ENCODE results near the gene TLCD1.

The TLCD1 gene

DNA sequence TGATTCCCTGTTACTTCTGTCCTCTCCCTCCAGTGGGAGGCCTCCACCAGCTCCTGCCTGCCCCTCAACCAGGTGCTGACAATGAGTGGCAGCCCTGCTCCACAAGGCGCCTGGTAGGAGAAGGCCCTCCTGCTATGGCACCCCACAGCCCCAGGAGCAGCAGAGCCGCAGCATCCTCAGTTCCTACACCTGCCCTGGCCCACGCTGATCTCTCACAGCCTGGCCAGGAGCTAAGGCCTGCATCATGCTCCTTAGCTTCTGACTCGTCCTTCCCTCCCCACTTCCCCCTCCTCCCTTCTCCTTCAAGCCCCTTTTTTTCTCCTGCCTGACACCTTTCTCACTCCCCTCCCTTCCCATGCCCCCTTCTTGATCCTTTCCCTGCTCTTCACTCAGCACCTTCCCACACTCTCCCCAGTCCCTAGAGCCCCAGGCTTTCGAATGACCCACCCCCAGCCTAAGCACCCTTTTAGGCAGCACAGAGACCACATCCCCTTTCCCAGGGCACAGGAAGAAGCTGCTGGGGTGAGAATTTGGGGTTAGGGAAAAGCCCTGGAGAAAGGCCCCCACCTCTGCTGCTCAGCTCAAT lies 20.9 kb downstream of the TLCD1 start:
- ATAC-seq (replicated peaks) = no peak
- H3K9me3 Mint-ChIP-seq = no peaks in the 10 kb centered on the region
- H3K27ac Mint-ChIP-seq = peak overlapping the region; percentile 75
- H3K27me3 Mint-ChIP-seq = no peaks in the 10 kb centered on the region
- H3K4me1 Mint-ChIP-seq = peaks cover 0 to 10% of the 10 kb centered on the region in 2 donors
- DNase-seq = no peak
- peaks cover 25 to 61% of the 10 kb centered on the region in 2 donors for H3K36me3 Mint-ChIP-seq
- H3K4me3 Mint-ChIP-seq = no peak overlapping the region

DNA sequence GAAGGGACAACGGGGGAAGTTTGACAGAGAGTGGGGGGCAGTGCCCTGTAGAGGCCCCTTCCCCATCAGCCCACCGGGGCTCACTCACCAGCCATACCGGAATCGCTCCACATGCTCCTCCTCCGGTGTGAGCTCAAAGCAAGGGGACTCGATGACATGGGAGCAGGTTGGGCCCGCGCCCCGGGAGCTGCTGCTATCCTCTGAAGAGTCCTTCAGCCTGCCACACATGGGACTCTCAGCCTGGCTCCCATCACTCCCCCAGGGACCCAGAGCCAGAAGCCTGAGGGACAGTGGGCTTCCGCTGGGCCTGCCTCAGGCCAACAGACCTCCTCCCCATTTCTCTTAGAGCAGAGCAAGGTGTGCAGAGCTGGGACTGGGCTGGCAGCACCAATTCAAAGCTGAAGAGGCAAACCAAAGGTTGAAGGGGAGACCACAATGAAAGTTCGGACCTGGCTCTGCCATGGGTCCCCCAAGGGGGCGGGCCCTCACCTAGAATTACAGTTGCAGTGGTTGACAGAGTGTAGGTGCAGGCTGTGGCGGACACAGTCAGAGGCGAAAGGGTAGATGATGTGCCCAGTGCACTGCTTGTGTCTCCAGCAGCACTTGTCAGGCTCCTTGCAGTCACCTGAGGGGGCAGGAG lies 21.7 kb downstream of the TLCD1 start:
- peaks cover 28 to 69% of the 10 kb centered on the region in 2 donors for H3K36me3 Mint-ChIP-seq
- DNase-seq (no peak), ATAC-seq (replicated peaks) (no peak)
- H3K4me1 Mint-ChIP-seq = peaks cover 0 to 8% of the 10 kb centered on the region in 2 donors
- H3K27ac Mint-ChIP-seq = no peak overlapping the region
- H3K4me3 Mint-ChIP-seq = no peak overlapping the region
- no peaks in the 10 kb centered on the region for H3K27me3 Mint-ChIP-seq
- H3K9me3 Mint-ChIP-seq = no peaks in the 10 kb centered on the region

DNA sequence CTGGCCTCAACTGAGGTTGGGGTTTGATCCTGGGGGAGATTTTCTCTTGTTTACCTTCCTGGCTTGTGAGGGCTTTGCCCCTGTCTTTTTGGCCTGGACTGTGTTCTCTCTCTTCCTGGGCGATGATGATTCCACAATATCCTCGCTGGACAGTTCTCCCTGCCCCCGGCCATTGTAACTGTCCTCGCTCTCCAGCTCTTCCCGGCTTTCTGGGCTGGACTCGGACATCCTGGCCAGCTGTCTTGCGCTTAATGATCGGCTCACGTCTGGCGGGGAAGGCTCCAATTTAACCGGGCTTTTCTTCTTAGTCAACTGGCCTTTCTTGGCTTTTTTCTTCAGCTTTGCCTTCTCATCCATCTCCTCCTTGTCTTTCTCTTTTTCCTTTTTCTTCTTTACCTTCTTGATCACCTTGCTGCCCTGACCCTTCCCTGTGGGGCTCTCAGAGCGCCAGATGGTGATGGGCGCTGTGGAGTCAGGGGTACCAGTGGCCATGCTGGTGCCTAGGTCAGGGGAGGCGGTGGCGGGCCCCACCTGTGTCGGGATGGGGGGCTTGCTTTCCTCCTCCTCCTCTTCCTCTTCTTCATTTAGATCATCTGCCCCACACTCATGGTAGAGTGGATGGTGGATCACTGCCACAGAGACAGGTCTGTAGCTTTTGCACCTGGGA lies 22.3 kb downstream of the TLCD1 start:
- peaks cover 0 to 8% of the 10 kb centered on the region in 2 donors for H3K4me1 Mint-ChIP-seq
- H3K9me3 Mint-ChIP-seq = no peaks in the 10 kb centered on the region
- H3K27ac Mint-ChIP-seq = no peak overlapping the region
- H3K27me3 Mint-ChIP-seq = no peaks in the 10 kb centered on the region
- DNase-seq (no peak), ATAC-seq (replicated peaks) (no peak)
- peaks cover 29 to 69% of the 10 kb centered on the region in 2 donors for H3K36me3 Mint-ChIP-seq
- H3K4me3 Mint-ChIP-seq = no peak overlapping the region

DNA sequence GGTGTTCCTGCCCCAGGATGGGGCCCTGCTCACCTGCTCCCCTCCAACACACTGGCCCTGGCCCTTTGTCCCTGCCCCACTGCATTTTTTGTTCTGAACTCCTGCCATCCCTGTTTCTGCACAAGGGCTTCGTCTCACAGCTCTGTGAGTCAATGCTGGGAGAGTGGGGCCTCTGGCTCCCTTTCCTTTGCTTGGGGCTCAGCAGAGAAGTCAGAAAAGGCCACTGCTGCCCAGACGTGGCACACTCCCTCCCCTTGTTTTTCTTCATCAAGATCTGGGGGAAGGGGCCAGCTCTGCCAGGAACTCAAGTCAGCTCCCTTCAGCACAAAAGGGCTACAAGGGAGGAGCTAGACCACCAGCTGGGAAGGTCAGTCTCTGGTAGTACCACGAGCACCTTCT lies 23.3 kb downstream of the TLCD1 start:
- Mint-ChIP-seq H3K36me3 (peaks cover 32 to 69% of the 10 kb centered on the region in 2 donors), H3K27me3 (no peaks in the 10 kb centered on the region)
- no peak for DNase-seq

DNA sequence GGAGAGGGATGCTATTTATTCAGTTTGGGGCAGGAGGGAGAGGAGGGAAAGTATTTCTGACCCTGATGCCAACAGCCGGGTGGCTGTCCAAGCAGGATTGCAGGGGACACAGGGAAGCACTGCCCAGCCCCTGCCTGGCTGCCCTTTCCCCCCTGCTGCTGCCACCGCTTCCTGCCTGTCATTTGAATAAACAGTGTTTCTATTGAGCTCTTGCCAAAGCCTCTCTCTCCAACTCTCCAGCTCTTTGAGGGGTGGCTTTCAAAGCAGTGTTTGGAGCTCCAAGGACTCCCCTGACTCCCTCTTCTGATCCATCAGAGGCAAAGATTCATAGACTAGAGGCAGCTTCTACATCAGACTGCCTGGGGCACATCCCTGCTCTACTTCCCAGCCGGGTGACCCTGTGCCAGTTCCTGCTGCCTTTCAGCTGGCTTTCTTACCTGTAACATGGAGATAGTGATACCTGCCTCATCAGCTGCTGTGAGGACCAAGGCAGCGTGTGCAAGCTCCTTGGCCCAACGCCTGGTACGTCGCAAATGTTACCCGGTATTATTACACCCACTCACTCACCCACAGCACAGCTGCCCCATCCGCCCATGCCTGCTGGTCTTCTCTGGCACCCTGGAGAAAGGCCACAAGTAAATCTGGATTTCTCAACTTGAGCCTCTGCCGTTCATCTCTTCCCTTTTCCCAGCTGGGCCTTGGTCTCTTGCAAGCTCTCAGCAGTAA lies 23.8 kb downstream of the TLCD1 start:
- H3K27me3 Mint-ChIP-seq = no peaks in the 10 kb centered on the region
- DNase-seq (no peak), ATAC-seq (replicated peaks) (no peak)
- peaks cover 27 to 67% of the 10 kb centered on the region in 2 donors for H3K36me3 Mint-ChIP-seq
- H3K4me3 Mint-ChIP-seq = no peak overlapping the region
- no peak overlapping the region for H3K27ac Mint-ChIP-seq
- no peaks in the 10 kb centered on the region for H3K9me3 Mint-ChIP-seq
- H3K4me1 Mint-ChIP-seq = peaks cover 0 to 8% of the 10 kb centered on the region in 2 donors

More for the DNA sequence above, 23.3 kb downstream of the TLCD1 start:
- peaks cover 0 to 11% of the 10 kb centered on the region in 2 donors for H3K4me1 Mint-ChIP-seq
- no peak for ATAC-seq (replicated peaks)
- no peak overlapping the region for H3K4me3 Mint-ChIP-seq
- no peak overlapping the region for H3K27ac Mint-ChIP-seq
- H3K9me3 Mint-ChIP-seq = no peaks in the 10 kb centered on the region

DNA sequence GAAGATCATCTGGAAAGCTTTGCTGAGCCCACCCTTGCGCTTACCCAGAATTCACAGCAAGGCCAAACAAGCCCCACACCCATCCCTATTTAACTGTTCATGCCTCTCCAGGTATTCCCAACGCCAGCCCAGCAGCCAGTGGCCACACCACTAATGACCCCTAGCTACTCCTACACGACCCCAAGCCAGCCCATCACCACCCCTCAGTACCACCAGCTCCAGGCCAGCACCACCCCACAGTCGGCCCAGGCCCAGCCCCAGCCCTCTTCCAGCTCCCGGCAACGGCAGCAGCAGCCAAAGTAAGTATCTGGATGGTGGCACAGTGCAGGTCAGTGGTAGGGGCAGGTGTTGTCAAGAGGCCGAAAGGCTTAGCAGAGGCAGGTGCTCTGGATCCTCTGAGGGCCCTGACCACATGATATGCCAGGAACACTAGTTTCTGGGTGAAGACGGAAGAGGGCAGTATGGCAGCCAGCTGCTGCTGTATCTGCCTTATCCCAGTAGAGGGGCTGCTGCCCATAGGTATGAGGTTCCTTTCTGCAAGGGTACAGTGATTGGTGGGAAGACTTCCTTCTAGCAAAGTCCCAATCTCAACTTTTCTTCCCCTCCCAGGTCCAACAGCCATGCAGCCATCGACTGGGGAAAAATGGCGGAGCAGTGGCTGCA lies 25.1 kb downstream of the TLCD1 start:
- Mint-ChIP-seq H3K36me3 (peaks cover 26 to 70% of the 10 kb centered on the region in 2 donors), H3K4me3 (no peak overlapping the region), H3K27me3 (no peaks in the 10 kb centered on the region), H3K4me1 (peaks cover 0 to 8% of the 10 kb centered on the region in 2 donors), H3K9me3 (no peaks in the 10 kb centered on the region), H3K27ac (peak overlapping the region; percentile 4)
- ATAC-seq (replicated peaks) (no peak), DNase-seq (no peak)

DNA sequence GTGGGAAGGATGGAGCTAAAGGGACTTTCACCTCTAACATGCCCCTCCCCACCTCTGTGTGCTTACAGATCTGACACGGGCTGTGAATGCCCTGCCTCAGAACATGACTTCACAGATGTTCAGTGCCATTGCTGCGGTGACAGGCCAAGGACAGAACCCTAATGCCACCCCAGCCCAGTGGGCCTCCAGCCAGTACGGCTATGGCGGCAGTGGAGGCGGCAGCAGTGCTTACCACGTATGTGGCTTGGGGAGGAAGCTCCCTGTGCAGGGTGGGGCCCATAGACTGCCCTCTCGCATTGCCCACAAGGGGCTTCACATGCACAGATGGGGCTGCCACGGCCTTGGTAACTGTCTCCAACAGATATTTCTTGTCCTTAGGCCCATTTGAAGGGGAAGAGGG lies 25.8 kb downstream of the TLCD1 start:
- Mint-ChIP-seq H3K27ac (no peak overlapping the region), H3K9me3 (no peaks in the 10 kb centered on the region), H3K27me3 (no peaks in the 10 kb centered on the region), H3K4me3 (no peak overlapping the region), H3K4me1 (peaks cover 0 to 6% of the 10 kb centered on the region in 2 donors), H3K36me3 (peaks cover 26 to 64% of the 10 kb centered on the region in 2 donors)
- DNase-seq (no peak), ATAC-seq (replicated peaks) (no peak)

DNA sequence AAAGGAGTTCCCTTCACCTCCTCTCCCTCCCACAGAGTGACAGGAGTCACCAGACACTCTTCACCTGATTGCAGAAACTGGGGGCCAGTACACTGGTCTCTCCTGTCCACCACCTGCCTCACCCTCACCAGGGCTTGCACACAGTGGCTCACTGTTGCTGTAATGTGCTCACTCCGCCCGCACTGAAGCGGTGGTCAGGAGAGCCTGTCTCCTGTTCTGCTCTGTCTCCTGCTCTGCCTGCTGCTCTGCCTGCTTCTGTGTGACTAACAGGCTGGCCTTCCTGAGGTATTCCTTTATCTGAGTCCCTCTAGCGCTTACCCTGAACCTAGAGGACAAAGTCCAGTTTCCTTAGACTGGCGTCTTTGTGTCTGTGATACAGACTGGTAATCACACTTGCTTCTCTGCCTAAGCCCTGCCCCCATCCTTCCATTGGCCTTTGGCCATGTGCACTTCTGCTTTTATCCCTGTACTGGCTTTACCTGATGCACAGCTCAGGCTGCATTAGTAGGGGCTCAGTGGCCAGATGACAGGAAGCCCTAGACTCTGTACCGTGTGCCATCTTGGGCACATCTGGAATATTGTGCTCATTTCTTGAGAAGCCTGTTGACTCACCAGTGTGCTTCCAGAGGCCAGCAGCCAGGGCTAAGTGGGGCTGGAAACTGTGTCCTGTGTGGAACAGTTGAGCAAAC lies 27.6 kb downstream of the TLCD1 start:
- Mint-ChIP-seq H3K36me3 (peaks cover 32 to 65% of the 10 kb centered on the region in 2 donors), H3K27me3 (no peaks in the 10 kb centered on the region), H3K27ac (no peak overlapping the region), H3K4me3 (no peak overlapping the region), H3K9me3 (no peaks in the 10 kb centered on the region), H3K4me1 (peaks cover 0 to 3% of the 10 kb centered on the region in 2 donors)
- ATAC-seq (replicated peaks) = peak in 1 of 2 donors; percentile 34
- no peak for DNase-seq

DNA sequence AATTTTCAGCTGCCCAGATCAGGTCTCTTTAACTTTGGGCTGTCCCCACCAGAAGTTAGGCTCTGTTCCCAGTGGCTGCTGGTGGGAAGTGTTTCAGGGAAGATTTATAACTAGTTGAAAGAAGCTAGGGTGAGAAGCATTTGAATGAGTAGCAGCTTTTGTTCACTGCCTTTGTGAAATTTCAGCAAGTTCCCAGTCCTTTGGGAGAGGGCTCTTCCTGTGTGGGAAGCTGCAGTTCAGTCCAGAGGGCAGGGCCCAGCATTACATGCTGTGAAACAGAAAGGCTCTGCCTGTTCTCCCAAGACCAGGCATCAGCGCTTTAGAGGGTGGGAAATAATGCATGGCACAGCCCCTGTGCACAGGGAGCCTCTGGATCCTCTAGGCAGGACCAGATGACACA lies 32.2 kb downstream of the TLCD1 start:
- ATAC-seq (replicated peaks) (no peak), DNase-seq (no peak)
- H3K27ac Mint-ChIP-seq = no peak overlapping the region
- H3K9me3 Mint-ChIP-seq = no peaks in the 10 kb centered on the region
- no peak overlapping the region for H3K4me3 Mint-ChIP-seq
- H3K27me3 Mint-ChIP-seq = no peaks in the 10 kb centered on the region
- peaks cover 46 to 58% of the 10 kb centered on the region in 2 donors for H3K36me3 Mint-ChIP-seq
- peaks cover 0 to 3% of the 10 kb centered on the region in 2 donors for H3K4me1 Mint-ChIP-seq

DNA sequence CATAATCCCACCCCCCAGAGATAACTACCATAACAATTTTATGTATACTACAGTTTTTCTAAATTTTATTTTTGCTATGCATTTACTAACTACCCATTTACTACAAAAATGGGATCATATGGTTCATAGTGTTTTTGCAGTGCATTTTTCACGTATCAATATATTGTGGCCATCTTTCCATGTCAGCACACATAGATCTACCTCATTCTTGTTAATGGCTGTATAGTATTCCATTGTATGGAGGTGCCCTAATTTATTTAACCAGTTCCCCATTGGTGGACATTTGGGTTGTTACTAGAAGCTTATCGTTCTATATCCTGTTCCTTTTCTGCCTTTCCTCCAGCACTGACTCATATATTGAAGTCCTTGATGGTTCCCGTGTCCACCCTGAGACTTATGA lies 37.0 kb downstream of the TLCD1 start:
- H3K4me3 Mint-ChIP-seq = no peak overlapping the region

DNA sequence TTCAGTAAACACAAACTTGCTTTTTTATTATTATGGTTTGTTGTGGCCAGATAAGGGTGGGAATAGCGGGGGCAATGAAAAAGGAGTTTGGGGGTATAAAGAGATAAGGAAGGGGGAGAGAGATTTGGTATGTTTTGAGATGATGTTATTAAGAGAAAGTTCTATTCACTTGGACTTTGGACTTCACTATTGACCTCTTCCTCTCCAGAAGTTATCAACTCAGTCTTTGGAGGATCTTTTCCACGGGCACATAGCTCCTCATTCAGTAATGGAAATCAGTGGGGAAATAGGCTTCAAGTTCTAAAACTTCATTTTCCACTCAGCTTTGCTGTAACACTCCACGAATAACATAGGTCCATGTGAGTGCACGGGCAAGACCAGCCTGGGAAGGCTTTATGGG lies 37.6 kb downstream of the TLCD1 start:
- no peak for DNase-seq
- H3K27ac Mint-ChIP-seq = no peak overlapping the region

More for the DNA sequence above, 37.0 kb downstream of the TLCD1 start:
- H3K9me3 Mint-ChIP-seq = no peaks in the 10 kb centered on the region
- ATAC-seq (replicated peaks) = no peak
- no peak overlapping the region for H3K27ac Mint-ChIP-seq
- no peaks in the 10 kb centered on the region for H3K27me3 Mint-ChIP-seq
- H3K4me1 Mint-ChIP-seq = no peaks in the 10 kb centered on the region
- DNase-seq = no peak
- H3K36me3 Mint-ChIP-seq = peaks cover 63 to 67% of the 10 kb centered on the region in 2 donors

DNA sequence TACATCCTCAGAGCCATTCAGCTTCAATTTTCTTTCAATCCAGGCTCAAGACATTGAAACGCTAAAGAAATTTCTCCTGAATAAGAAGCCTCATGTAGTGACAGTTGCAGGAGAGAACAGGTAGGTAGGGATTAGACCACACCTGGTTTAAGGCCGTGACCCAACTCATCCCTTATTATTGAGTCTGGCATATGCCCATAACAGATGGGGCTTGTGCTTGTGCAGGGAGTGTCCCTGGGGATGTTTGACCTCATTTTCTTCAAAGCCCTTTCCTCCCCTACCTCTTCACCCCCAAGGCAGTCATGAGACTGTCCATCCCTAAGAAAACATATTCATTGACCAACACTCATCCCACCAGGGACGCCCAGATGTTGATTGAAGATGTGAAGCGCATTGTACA lies 39.7 kb downstream of the TLCD1 start:
- Mint-ChIP-seq H3K9me3 (no peaks in the 10 kb centered on the region), H3K4me3 (no peak overlapping the region), H3K4me1 (no peaks in the 10 kb centered on the region), H3K27me3 (no peaks in the 10 kb centered on the region), H3K36me3 (peaks cover 62 to 69% of the 10 kb centered on the region in 2 donors), H3K27ac (no peak overlapping the region)
- ATAC-seq (replicated peaks) (no peak), DNase-seq (no peak)

More for the DNA sequence above, 37.6 kb downstream of the TLCD1 start:
- Mint-ChIP-seq H3K9me3 (no peaks in the 10 kb centered on the region), H3K36me3 (peaks cover 60 to 64% of the 10 kb centered on the region in 2 donors), H3K27me3 (no peaks in the 10 kb centered on the region), H3K4me3 (no peak overlapping the region), H3K4me1 (no peaks in the 10 kb centered on the region)
- ATAC-seq (replicated peaks) = no peak

DNA sequence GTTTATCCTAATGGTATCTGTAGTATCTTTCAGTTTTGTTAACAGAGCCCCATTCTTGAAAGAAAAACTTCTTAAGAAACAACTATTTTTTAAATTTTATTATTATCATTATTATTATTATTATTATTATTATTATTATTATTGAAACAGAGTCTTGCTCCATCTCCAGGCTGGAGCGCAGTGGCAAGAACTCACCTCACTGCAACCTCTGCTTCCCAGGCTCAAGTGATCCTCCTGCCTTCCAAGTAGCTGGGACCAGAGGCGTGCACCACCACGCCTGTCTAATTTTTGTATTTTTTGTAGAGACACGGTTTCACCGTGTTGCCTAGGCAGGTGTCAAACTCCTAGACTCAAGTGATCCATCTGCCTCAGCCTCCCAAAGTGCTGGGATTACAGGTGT lies 40.7 kb downstream of the TLCD1 start:
- Mint-ChIP-seq H3K9me3 (no peaks in the 10 kb centered on the region), H3K27ac (no peak overlapping the region), H3K4me3 (no peak overlapping the region), H3K4me1 (no peaks in the 10 kb centered on the region), H3K36me3 (peaks cover 58 to 74% of the 10 kb centered on the region in 2 donors), H3K27me3 (no peaks in the 10 kb centered on the region)
- ATAC-seq (replicated peaks) = no peak
- no peak for DNase-seq
